Subcutaneous abdominal adipose tissue (tissue), 5 donors: ENCODE data around the gene SMIM24.

ENCODE experiments used
- H3K27ac ChIP-seq: one replicate; pipeline ENCODE4 v1.7.0; 2013; ENCODE audit warnings: low read depth, mild to moderate bottlenecking, inconsistent platforms, low read length, moderate library complexity
- H3K27me3 ChIP-seq, 5 donors: one replicate each; pipeline ENCODE4 v1.7.0; 2013; ENCODE audit warnings: low read length in 5 of 5, inconsistent platforms in 1 of 5; ENCODE audit not compliant: control insufficient read depth in 5 of 5, insufficient read depth in 4 of 5
- H3K36me3 ChIP-seq, 5 donors: one replicate each; pipeline ENCODE4 v1.7.0; 2013; ENCODE audit warnings: low read length in 5 of 5; ENCODE audit not compliant: control insufficient read depth in 5 of 5, insufficient read depth in 5 of 5
- H3K4me1 ChIP-seq, 5 donors: one replicate each; pipeline ENCODE4 v1.7.0; 2013; ENCODE audit warnings: low read length in 5 of 5, mild to moderate bottlenecking in 3 of 5, moderate library complexity in 1 of 5; ENCODE audit not compliant: control insufficient read depth in 5 of 5, insufficient read depth in 5 of 5
- H3K4me3 ChIP-seq, 5 donors: one replicate each; pipeline ENCODE4 v1.7.0; 2013; ENCODE audit warnings: low read length in 5 of 5, low read depth in 1 of 5
- H3K9ac ChIP-seq, 5 donors: one replicate each; pipeline ENCODE4 v1.7.0; 2013; ENCODE audit warnings: low read length in 5 of 5, mild to moderate bottlenecking in 4 of 5, moderate library complexity in 3 of 5
- H3K9me3 ChIP-seq, 5 donors: one replicate each; pipeline ENCODE4 v1.7.0; 2013; ENCODE audit warnings: low read length in 5 of 5; ENCODE audit not compliant: control insufficient read depth in 5 of 5
- donor health status: healthy.
- donor health status: healthy.
- donor health status: healthy.
- donor health status: healthy.
- donor health status: healthy.

Gene SMIM24

DNA sequence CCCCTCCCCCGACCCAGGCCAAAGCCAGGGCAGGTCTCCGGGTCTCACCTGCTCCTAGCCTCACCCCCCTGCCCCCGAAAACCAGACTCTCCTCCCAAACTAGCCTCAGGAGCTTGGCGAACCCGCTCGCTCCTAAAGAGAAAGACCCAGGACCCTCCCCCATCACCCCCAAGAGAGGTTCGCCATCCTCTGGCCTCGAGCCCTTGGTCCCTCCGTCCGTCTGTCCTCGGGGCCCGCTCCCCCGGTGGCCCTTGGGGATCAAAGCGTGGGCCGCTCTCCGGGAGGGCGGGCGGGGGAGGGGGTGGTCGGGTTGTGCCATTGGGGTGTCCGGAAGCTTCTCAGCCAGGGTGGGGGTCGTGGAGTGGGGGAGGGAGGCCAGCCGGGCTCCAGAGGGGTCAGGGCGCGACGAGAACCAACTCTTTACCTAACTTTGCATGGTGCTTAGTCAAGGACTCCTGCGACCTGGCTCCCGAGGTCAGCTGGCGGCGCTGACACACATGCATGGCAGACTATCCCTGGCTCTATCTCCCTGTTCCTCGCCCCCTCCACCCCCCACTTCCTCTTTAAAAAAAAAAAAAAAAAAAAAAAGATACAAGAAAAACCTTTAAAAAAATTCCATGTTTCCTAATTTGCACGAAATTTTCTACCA lies 15.6 kb downstream of the SMIM24 start:
- H3K27ac ChIP-seq = no peak overlapping the region
- peaks cover 0 to 40% (median 24%) of the 10 kb centered on the region in 5 donors for H3K4me1 ChIP-seq
- H3K27me3 ChIP-seq = no peaks in the 10 kb centered on the region
- H3K4me3 ChIP-seq = no peak overlapping the region
- H3K9me3 ChIP-seq = no peaks in the 10 kb centered on the region
- no peak overlapping the region for H3K9ac ChIP-seq
- peaks cover 0 to 21% (median 13%) of the 10 kb centered on the region in 5 donors for H3K36me3 ChIP-seq

GRCh38 chr19:3463714-3464586 lies 16.4 kb downstream of the SMIM24 start:
- Histone ChIP-seq H3K27ac (no peak overlapping the region), H3K27me3 (no peaks in the 10 kb centered on the region), H3K4me1 (peaks cover 0 to 41% (median 32%) of the 10 kb centered on the region in 5 donors), H3K9ac (no peak overlapping the region), H3K36me3 (peaks cover 0 to 22% (median 13%) of the 10 kb centered on the region in 5 donors), H3K4me3 (no peak overlapping the region), H3K9me3 (no peaks in the 10 kb centered on the region)

- Histone ChIP-seq H3K27ac (no peak overlapping the region), H3K36me3 (peaks cover 0 to 22% (median 13%) of the 10 kb centered on the region in 5 donors), H3K4me3 (no peak overlapping the region), H3K4me1 (peaks cover 0 to 49% (median 40%) of the 10 kb centered on the region in 5 donors), H3K9me3 (no peaks in the 10 kb centered on the region), H3K9ac (no peak overlapping the region), H3K27me3 (no peaks in the 10 kb centered on the region)
These were observed 17.2 kb downstream of the SMIM24 start for GRCh38 chr19:3462991-3463713.

- peak overlapping the region in 1 of 5 donors; percentile 59 for H3K9ac ChIP-seq
- no peaks in the 10 kb centered on the region for H3K9me3 ChIP-seq
- no peak overlapping the region for H3K4me3 ChIP-seq
- H3K27me3 ChIP-seq = no peaks in the 10 kb centered on the region
- H3K36me3 ChIP-seq = peaks cover 0 to 46% (median 28%) of the 10 kb centered on the region in 5 donors
- H3K4me1 ChIP-seq = peaks cover 0 to 40% (median 35%) of the 10 kb centered on the region in 5 donors
- H3K27ac ChIP-seq = peak overlapping the region; percentile 61
These were observed 20.3 kb downstream of the SMIM24 start for GRCh38 chr19:3459965-3460582.

DNA sequence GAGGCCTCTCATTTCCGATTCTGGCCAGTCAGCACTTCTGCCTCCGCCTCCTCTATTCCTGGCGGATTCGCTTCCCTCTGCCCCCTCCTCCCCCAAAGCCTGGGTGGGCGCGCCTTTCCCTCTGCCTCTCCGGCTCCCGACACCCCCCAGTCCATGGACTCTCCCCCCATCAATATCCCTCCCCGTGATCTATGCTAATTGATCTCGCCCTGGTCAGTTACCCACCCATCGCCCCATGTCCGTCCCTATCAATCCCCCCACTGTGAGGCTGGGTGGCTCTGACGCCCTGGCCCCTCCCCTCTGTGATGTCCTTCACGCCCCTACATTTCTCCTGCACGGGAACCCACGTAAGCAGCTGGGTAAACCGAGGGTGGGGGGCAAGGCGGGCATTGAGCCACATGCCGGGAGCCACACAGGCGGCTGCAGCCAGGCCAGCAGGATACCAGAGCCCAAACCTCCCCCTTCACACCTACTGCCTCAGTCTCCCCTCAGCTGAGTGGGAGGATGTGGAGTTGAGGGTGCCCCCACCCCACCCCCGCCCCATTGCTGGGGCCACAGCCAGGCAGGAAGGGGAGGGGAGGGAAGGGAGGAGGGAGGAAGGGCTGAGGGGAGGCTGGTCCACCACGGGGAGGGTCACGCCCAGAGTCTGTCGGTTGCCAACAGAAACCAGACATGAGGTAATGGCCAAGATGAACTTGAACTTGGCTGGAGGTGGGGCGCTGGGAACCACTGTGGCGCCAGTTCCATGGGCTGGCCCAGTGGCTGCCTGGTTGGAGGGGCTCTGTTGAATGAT lies 21.0 kb downstream of the SMIM24 start:
- Histone ChIP-seq H3K9ac (peak overlapping the region in 3 of 5 donors; percentile 11 to 59 (median 30)), H3K9me3 (no peaks in the 10 kb centered on the region), H3K36me3 (peaks cover 0 to 53% (median 36%) of the 10 kb centered on the region in 5 donors), H3K27ac (peak overlapping the region; percentile 74), H3K4me1 (peaks cover 0 to 40% (median 35%) of the 10 kb centered on the region in 5 donors), H3K27me3 (no peaks in the 10 kb centered on the region), H3K4me3 (peak overlapping the region in 1 of 5 donors; percentile 18)

- no peaks in the 10 kb centered on the region for H3K9me3 ChIP-seq
- peak overlapping the region in 1 of 5 donors; percentile 18 for H3K4me3 ChIP-seq
These were observed 21.9 kb downstream of the SMIM24 start for GRCh38 chr19:3458229-3459088.

GRCh38 chr19:3457528-3458228 lies 22.6 kb downstream of the SMIM24 start:
- peak overlapping the region; percentile 74 for H3K27ac ChIP-seq
- no peak overlapping the region for H3K4me3 ChIP-seq
- H3K9me3 ChIP-seq = no peaks in the 10 kb centered on the region
- no peaks in the 10 kb centered on the region for H3K27me3 ChIP-seq
- peak overlapping the region in 1 of 5 donors; percentile 43 for H3K9ac ChIP-seq
- peaks cover 0 to 60% (median 45%) of the 10 kb centered on the region in 5 donors for H3K36me3 ChIP-seq
- peaks cover 0 to 39% (median 35%) of the 10 kb centered on the region in 5 donors for H3K4me1 ChIP-seq

More at GRCh38 chr19:3458229-3459088, 21.9 kb downstream of the SMIM24 start:
- Histone ChIP-seq H3K36me3 (peaks cover 0 to 59% (median 44%) of the 10 kb centered on the region in 5 donors), H3K4me1 (peaks cover 0 to 39% (median 35%) of the 10 kb centered on the region in 5 donors), H3K9ac (peak overlapping the region in 2 of 5 donors; percentile 41 to 43), H3K27ac (peak overlapping the region; percentile 74), H3K27me3 (no peaks in the 10 kb centered on the region)

DNA sequence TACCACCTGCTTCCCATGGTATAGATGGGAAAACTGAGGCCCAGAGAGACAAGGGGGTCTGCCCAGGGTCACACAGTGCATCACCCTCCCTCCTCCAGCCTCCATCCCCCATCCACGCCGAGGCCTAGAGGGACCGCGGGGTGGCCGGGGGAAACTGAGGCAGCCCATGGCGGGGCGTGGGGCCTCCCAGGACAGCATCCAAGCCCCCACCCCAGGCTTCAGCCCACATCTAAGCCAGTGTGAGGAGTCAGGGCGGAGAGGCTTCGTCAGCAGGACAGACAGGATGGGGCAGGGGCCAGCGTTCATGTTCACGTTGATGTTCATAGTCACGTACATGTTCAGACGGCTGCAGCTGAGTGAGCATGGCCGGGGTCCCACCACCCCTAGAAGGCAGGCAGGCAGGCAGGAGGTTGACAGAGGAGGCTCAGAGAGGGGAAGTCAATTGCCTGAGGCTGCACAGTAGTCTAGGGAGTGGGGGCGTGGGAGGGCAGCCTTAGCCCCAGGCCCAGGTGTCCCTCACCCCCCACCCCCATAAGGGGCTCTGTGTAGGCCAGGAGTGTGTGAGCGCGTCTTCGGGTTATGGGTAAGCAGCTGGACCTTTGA lies 23.3 kb downstream of the SMIM24 start:
- no peak overlapping the region for H3K9ac ChIP-seq

More for the DNA sequence above, 23.3 kb downstream of the SMIM24 start:
- H3K36me3 ChIP-seq = peaks cover 0 to 61% (median 48%) of the 10 kb centered on the region in 5 donors
- peaks cover 0 to 39% (median 35%) of the 10 kb centered on the region in 5 donors for H3K4me1 ChIP-seq
- H3K4me3 ChIP-seq = no peak overlapping the region
- no peaks in the 10 kb centered on the region for H3K27me3 ChIP-seq
- no peaks in the 10 kb centered on the region for H3K9me3 ChIP-seq
- H3K27ac ChIP-seq = no peak overlapping the region
